ENCODE data around the gene CCDC142.
A peak's percentile ranks its signal among the peaks of the same experiment; 100 is the strongest.
"Not testable (repeated sequence)": the region's sequence is repeated elsewhere in the genome, so short reads cannot be mapped to it uniquely, and the experiment has no call there.

Gene CCDC142

DNA sequence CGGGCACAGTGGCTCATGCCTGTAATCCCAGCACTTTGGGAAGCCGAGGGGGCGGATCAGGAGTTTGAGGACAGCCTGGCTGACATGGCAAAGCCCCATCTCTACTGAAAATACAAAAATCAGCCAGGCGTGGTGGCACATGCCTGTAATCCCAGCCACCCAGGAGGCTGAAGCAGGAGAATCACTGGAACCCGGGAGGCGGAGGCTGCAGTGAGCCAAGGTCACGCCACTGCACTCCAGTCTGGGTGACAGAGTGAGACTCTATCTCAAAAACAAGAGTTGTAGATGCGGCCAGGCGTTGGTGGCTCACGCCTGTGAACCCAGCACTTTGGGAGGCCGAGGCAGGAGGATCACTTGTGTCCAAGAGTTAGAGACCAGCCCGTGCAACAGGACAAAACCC lies 12.1 kb downstream of the CCDC142 start:
- not testable (repeated sequence) for DNase-seq

DNA sequence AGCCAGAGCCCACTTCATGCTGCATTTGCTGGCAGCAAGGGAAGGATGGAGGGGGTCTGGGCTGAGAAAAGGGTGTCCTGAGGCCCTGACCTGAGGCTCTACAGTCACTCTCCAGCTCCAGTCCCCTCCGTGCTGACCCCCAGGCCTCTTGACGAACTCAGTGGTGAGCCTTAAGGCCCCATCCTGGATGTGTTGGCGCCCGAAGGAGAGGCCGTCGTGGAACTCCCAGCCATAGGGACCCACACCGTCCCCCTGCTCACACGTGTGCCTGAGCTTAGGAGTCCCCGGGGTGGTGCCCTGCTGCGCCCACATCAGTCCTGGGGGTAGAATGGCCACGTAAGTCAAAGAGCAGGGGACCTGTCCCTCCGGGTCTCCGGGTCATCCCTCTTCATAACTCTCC lies 18.4 kb downstream of the CCDC142 start:
- no peak for DNase-seq

DNA sequence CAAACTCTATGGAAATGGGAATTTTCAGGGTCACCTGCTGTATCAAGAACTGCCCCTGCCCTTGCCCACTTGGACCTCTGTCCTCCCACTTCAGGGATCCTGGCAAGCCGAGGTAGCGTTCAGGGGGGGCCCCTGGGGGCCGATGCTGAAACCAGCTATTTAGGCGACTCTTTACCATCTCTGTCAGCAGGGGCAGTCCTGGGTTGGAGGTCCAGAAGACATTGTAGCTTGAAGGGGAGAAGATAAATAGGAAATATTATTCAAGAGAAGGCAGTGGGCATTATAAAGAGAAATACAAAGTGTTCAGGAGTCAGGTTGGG lies 20.1 kb downstream of the CCDC142 start:
- no peak for DNase-seq

DNA sequence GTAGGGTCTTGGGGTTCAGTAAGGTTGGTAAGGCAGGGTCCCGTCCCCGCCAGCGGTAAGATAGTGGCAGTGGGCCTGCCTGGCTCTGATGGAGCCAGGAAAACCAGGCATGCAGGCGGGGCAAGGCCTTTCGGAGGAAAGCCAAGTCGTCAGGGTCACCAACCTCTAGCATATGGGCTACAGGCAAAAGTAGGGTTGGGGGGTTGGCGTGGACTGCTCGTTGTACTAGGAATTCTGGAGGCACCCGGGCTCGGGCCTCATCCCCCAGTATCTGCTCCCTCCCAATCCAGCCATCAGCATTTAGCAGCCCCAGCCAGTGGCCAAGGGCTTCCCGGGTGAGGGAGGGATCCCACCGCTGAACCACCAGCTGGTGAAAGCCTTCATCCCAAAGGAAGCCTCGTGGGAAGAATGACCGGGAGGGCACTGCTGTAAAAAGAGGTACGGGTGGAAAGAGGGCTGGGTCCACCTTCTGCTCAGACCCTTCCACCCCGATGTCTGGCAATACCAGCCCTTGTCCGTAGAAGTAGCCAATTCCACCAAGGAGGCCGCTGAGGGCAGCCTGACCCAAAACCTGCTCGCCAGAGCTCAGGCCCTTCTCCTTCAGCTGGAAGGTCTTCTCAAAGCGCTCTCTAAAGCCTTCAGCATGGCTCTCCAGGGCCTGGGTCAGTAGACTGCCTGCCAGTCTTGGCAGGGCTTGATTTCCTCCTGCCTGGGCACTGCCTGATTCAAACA lies 20.6 kb downstream of the CCDC142 start:
- DNase-seq = no peak

DNA sequence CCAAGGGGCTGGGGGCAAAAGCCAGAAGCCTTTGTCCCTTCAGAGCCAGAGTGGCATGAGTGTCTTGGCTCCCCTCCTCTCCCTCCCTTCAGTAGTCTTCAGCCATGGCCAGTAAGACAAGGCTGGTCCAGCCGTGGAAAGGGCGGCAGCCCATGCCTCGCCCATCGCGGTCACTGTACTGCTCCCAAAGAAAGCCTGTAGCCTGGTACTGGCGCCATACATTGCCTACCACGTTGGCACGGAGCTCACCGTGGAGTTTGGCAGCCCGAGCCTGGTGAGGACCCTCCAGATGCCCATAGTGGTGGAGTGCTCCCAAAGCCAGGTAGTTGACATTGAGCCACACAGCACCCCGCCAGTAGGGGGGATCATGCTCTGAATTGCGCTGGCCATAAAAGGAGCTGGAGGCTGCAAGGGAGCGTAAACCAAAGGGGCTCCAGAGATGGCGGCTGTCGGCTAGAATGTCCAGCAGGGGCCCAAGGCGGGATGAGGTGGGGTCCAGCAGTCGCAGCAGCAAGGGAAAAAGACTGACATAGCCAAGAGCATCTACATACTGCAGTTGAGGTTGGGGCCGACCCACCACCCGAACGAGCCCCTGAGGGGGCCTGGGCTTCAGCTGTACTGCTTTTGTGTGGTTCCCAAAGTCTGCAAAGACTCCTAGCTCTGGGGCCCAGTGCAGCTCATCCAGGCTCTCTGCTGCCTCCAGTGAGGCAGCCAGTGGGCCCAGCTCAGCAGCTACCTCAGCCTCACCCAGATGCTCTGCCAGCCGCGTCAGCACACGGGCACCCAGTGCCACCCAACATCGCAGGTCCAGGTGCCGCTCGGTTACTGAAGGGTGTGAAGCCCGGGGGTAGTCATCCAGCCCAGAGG lies 21.4 kb downstream of the CCDC142 start:
- DNase-seq = no peak

DNA sequence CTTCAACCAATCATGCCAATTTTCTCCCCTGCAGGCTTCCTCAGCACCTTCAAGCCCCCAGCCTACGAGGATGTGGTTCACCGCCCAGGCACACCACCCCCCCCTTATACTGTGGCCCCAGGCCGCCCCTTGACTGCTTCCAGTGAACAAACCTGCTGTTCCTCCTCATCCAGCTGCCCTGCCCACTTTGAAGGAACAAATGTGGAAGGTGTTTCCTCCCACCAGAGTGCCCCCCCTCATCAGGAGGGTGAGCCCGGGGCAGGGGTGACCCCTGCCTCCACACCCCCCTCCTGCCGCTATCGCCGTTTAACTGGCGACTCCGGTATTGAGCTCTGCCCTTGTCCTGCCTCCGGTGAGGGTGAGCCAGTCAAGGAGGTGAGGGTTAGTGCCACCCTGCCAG lies 22.6 kb downstream of the CCDC142 start:
- DNase-seq = not testable (repeated sequence)

DNA sequence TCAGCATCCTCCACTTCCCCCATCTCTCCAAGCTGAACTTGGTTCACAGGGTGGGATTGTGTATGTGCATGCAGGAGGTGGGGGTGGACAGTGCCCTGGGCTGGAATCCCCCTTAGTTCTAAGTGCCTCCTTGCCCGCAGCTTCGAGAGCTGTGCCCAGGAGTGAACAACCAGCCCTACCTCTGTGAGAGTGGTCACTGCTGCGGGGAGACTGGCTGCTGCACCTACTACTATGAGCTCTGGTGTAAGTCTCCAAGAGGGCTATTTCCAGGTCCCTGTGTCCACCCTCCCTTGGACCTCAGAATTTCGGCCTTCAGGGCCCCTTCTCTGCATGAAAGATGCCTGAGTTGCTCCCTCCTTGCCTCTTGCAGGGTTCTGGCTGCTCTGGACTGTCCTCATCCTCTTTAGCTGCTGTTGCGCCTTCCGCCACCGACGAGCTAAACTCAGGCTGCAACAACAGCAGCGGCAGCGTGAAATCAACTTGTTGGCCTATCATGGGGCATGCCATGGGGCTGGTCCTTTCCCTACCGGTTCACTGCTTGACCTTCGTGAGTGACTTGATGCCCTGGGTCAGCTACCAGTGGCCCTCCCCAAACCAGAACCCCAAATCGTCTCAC lies 23.2 kb downstream of the CCDC142 start:
- DNase-seq = not testable (repeated sequence)

DNA sequence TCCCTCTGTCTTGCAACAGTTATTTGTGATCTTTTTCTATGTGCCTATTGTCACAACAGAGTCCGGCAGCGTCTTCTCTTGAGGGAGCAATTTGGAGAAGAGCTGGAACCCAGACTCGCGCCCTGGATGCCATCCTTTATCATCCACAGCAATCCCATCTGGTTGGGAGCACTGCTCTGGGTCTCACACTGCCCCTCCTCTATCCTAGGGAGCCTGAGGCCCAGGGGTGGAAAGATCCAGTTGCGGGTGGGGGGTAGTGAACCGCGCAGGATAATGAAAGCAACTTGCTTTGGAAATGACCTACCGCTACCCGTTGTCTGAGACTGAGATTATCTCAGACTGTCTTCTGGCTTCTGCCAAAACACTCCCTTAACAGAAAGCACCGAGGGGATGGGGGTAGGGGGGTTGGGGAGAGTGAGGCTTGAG lies 23.8 kb downstream of the CCDC142 start:
- DNase-seq = no peak

DNA sequence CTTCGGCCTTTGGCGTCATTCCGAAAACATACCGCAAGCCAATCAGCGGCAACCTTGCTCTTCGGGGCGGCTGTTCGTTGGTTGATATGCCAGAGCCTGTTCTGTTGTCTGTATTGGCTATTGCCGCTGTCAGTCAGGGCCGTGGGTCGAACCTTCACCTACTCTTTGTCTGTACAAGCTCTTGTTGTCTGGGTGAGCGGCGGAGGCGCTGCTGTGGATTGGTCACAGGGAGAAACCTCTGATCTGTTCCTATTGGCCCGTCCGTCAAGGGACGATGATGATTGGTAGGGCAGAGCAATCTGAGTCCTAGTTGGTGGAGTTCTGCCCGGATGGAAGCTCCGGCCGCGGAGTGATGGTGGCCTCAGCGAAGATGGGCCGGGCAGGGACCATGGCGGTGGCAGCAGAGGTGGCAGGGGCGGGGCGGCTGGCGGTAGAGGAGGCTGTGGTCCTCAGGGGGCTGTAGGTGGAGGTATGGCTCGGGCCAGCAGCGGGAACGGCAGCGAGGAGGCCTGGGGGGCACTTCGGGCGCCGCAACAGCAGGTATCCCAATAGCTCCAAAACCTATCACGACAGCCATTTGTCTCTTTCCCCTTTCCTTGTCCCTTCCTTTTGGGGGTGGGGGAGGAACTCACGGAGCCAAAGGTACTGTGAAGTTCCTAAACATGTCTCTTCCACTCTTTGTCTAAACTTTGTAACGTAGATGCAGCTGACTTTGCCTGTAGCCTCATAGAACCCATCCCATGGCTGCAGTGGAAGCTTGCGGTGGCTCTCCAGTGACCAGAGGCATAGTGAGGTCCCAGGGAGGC lies 24.5 kb downstream of the CCDC142 start, which contains the start of gene WBP1:
WBP1 (plus strand) TSS at position 307 of the 806 bp plus-strand sequence; CDS start at position 472, 165 bp downstream.
- DNase-seq = peak; percentile 100

DNA sequence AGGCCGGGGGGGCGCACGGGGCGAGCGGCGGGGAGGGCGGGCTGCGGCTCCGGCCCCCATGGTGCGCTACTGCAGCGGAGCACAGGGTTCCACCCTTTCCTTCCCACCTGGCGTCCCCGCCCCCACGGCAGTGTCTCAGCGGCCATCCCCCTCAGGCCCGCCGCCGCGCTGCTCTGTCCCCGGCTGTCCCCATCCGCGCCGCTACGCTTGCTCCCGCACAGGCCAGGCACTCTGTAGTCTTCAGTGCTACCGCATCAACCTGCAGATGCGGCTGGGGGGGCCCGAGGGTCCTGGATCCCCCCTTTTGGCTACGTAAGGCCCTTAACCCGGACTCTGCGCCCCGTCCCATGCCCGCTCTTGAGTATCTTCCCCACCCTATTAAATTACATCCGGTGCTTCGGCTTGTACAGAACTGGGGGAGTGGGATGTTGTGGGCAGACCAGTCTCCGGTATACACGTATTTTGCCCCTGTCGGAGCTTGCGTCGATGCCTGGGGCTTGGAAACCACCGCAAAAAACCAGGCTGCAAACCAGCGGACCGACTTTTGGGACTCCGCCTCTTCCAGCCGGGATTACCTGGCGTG lies 25.2 kb downstream of the CCDC142 start:
- peak; percentile 83 to 87 for DNase-seq

DNA sequence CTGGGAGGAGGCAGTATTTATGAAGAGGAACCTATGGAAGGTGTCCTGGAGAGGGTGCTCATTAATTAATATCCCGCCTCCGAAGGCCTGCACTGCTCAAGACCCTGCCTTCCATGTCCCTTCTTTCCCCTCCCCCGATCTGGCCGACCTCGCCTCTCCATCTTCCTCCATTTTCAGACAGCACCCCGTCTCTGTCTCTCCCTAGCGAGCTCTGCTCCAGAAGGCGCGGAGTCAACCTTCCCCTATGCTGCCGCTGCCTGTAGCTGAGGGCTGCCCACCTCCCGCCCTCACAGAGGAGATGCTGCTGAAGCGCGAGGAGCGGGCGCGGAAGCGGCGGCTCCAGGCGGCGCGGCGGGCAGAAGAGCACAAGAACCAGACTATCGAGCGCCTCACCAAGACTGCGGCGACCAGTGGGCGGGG lies 25.7 kb downstream of the CCDC142 start:
- DNase-seq = no peak

DNA sequence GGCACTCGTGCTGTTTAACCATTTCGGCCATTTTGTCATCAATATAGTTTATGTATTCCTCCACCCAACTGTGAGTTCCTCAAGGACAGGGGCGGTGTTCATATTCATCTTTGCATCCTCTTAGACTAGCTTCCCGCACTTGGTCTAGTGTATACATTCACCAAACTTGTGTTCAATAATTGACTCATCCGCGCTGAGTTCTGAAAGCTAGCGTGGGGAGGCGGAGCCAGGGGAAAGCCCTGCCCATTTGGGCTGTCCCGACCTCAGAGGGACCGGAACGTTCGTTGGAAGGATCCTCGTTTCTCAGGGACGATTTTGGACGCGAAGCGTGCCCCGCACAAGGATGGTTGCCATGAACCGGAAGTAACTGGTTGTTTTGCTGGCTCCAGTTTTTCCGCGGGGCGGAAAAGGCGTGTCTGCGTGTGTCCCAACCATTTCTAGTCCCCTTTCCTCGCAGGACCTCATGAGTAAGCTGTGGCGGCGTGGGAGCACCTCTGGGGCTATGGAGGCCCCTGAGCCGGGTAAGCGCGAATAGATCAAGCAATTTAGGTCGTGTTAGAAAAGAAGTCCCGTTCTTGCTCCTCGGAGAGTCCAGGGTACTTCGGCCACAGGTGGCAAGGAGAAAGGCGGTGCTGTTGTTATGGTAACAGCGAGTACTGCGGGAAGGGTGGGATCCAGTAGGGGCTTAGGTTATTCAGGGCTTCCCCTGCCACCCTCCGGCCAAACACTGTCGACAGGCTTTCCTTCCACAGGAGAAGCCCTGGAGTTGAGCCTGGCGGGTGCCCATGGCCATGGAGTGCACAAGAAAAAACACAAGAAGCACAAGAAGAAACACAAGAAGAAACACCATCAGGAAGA lies 27.9 kb downstream of the CCDC142 start, which contains the start of gene INO80B:
INO80B (plus strand) TSS at position 434 of the 858 bp plus-strand sequence; CDS start at position 464, 30 bp downstream.
- DNase-seq = peak; percentile 96 to 99

DNA sequence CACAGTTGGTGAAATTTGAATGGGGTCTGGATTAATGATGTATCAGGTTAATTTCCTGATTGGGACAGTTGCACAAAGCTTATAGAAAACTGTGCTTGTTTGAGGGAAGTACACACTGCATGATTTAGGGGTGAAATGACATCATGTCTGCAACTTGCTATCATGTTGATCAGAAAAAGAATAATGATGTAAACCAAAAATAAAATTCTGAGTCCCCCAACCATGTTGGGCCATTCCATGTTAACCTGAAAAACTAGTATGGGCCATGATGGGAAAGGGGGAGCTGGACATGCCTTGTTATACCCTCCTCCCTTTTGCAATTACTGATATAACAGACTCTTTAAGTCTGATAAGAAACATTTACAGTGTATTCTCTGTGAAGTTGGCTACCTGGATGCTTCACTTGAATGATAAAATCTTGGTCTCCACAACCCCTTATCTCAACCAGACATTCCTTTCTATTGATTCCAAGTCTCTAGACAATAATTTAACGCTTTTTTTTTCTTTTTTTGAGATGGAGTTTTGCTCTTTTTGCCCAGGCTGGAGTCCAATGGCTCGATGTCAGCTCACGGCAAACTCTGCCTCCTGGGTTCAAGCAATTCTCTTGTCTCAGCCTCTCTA lies 32.1 kb downstream of the CCDC142 start:
- DNase-seq = no peak

DNA sequence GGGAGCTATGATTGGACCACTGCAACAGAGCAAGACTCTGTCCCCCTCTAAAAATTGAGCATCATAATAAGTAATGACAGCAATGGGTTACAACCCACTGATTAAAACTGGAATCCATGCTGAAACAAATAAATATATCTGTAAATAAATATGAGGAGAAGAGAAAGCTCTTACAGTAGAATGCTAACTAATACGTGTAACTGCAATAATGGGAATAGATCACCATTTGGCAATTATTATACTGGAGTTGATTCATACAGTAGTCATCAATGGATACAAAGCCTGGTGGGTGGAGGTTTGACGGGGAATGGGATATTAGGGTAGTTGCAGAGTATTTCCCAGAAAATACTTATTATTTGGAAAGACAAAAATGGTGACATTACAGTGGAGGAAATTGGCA lies 34.0 kb downstream of the CCDC142 start:
- DNase-seq = no peak

DNA sequence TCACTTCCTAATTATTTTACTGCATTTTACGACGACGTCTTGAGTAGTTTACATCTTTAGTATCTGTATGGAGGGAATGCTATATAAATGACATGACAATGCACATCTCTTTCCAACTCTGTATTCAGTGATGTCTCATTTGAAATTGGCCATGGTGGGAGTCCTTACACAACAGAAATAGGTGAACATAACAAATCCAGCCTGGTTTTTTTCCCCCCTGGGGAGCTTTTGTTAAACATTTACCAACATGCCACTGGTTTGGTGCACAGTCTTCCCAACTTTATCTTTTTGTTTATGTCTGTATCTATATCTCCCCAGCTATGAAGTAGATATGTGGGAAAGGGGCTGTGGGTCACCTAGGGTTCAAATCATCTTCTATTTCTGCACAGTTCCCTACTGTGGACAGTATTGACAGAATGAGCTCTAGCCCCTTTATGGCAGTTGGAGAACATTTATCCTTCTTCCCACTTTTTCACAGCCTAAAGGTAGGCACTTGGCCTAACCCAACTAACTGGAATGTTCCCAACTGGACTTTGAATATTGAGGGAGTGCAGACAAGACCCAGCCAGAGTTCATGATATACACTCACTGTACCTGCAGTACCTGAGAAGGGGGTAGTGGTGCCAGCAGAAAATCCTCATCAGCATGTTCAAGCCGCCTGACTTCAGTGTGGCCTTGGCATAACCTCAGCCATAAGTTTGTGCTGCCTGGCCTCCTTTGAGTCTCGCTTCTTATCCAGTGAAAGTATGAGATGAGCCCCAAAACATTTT lies 35.4 kb downstream of the CCDC142 start:
- no peak for DNase-seq

DNA sequence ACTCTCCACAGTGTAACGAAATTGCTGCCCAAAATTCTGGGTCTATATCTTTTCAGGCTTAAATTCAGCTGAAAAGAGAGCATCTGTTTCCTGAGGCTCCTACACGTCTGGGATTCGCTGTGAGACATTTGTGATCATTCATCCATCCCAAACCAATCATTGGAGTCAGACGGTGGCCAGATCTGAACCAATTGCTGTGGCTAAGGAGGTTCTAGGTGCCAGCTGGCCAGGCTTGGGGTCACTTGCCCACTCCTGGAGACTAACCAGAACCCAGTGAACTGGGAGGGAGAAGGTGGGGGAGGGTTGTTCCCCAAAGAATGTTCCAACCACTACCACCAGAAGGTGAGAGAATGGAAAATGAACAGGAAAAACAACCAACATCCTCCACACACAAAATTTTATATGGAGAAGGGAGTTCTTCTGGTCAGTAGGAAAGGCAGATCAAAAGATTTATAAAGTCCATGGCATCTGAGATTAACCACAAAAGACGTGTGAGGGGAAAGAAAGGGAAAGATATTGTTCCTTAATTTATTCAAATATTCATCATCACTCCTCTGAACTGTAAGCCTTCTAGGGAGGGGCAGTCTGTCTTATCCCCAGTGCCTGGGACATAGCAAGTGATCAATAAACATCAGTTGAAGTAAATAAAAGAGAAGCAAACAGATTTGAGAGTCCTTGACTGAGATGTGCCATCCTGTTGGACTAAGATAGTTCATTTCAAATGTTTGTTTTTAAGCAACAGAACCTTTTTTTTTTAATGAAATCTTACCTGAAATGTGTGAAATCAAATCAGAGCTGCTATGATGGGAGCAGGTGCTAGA lies 38.1 kb downstream of the CCDC142 start:
- no peak for DNase-seq

DNA sequence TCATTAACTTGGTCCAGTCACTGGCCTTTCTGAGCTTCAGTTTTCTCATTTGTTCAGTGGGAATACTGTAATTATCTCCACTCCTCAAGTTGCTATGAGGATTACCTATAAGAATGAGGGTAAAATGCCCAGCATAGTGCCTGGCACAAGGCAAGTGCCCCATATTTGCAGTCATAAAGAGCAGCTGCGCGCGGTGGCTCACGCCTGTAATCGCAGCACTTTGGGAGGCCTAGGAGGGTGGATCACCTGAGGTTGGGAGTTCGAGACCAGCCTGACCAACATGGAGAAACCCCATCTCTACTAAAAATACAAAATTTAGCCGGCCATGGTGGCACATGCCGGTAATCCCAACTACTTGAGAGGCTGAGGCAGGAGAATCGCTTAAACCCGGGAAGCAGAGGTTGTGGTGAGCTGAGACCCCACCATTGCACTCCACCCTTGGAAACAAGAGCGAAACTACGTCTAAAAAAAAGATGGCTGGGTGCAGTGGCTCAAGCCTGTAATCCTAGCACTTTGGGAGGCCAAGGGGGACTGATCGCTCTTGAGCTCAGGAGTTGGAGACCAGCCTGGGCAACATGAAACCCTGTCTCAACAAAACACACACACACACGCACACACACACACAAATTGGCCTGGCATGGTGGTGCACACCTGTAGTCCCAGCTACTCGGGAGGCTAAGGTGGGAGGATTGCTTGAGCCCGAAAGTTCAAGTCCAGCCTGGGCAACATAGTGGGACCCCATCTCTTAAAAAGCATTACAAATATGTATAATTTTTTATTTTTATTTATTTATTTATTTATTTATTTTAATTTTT lies 40.1 kb downstream of the CCDC142 start:
- not testable (repeated sequence) for DNase-seq
